ENCODE results near the gene WHAMM.

The WHAMM gene

GRCh38 chr15:82781349-82781748, 28.1 kb upstream of the WHAMM start:
- Histone ChIP-seq H3K27me3 (no peaks in the 10 kb centered on the region), H3K4me1 (no peaks in the 10 kb centered on the region), H3K4me3 (ENCODE audit: low read depth, low read length) (no peak overlapping the region), H3K36me3 (no peaks in the 10 kb centered on the region), H3K9me3 (no peaks in the 10 kb centered on the region)
- no peak for TF ChIP-seq CTCF (IDR thresholded peaks at IDR 0.05; ENCODE audit: low read depth, low read length)
- no peak for DNase-seq

GRCh38 chr15:82788496-82788895, 20.9 kb upstream of the WHAMM start:
- peaks cover 7% of the 10 kb centered on the region for H3K27me3 ChIP-seq
- TF ChIP-seq CTCF (IDR thresholded peaks at IDR 0.05; ENCODE audit: low read depth, low read length) = no peak
- no peaks in the 10 kb centered on the region for H3K9me3 ChIP-seq
- H3K4me1 ChIP-seq = no peaks in the 10 kb centered on the region
- H3K4me3 ChIP-seq (ENCODE audit: low read depth, low read length) = no peak overlapping the region
- H3K36me3 ChIP-seq = no peaks in the 10 kb centered on the region
- no peak for DNase-seq

GRCh38 chr15:82789491-82789890, 19.9 kb upstream of the WHAMM start:
- DNase-seq = no peak
- H3K4me1 ChIP-seq = no peaks in the 10 kb centered on the region
- peaks cover 14% of the 10 kb centered on the region for H3K27me3 ChIP-seq
- no peaks in the 10 kb centered on the region for H3K9me3 ChIP-seq
- no peaks in the 10 kb centered on the region for H3K36me3 ChIP-seq
- TF ChIP-seq CTCF (IDR thresholded peaks at IDR 0.05; ENCODE audit: low read depth, low read length) = no peak
- H3K4me3 ChIP-seq (ENCODE audit: low read depth, low read length) = no peak overlapping the region

GRCh38 chr15:82790321-82790720, 19.1 kb upstream of the WHAMM start:
- H3K9me3 ChIP-seq = no peaks in the 10 kb centered on the region
- H3K4me1 ChIP-seq = no peaks in the 10 kb centered on the region
- TF ChIP-seq CTCF (IDR thresholded peaks at IDR 0.05; ENCODE audit: low read depth, low read length) = no peak
- peaks cover 21% of the 10 kb centered on the region for H3K27me3 ChIP-seq
- no peaks in the 10 kb centered on the region for H3K36me3 ChIP-seq
- H3K4me3 ChIP-seq (ENCODE audit: low read depth, low read length) = no peak overlapping the region
- DNase-seq = no peak

GRCh38 chr15:82792068-82792467, 17.4 kb upstream of the WHAMM start:
- no peak overlapping the region for H3K4me3 ChIP-seq (ENCODE audit: low read depth, low read length)
- H3K4me1 ChIP-seq = no peaks in the 10 kb centered on the region
- no peaks in the 10 kb centered on the region for H3K9me3 ChIP-seq
- no peak for DNase-seq
- peaks cover 31% of the 10 kb centered on the region for H3K27me3 ChIP-seq
- H3K36me3 ChIP-seq = no peaks in the 10 kb centered on the region
- TF ChIP-seq CTCF (IDR thresholded peaks at IDR 0.05; ENCODE audit: low read depth, low read length) = no peak

- no peak for DNase-seq
- TF ChIP-seq CTCF (IDR thresholded peaks at IDR 0.05; ENCODE audit: low read depth, low read length) = no peak
Measured at GRCh38 chr15:82793737-82794136, 15.7 kb upstream of the WHAMM start.

More at GRCh38 chr15:82793737-82794136, 15.7 kb upstream of the WHAMM start:
- no peaks in the 10 kb centered on the region for H3K4me1 ChIP-seq
- H3K4me3 ChIP-seq (ENCODE audit: low read depth, low read length) = no peak overlapping the region
- H3K9me3 ChIP-seq = no peaks in the 10 kb centered on the region
- H3K27me3 ChIP-seq = peaks cover 31% of the 10 kb centered on the region
- H3K36me3 ChIP-seq = no peaks in the 10 kb centered on the region
